Activated CD4-positive, alpha-beta T cell treated with anti-CD3 and anti-CD28 coated beads, Interleukin-2, amount 10 ng/mL, durations not matched to agents 24 days and 14 days (primary cell): Measurements from ENCODE around the gene TRABD2B. TPM values are rescaled to one million over a fixed set of nuclear protein-coding genes. Genes with fewer than 3 reads are reported as not detected.

Experiments used
- DNase-seq: peaks from one replicate; pipeline ENCODE4 v3.0.0; 2022
- H3K27ac Mint-ChIP-seq: one replicate; pipeline ENCODE4 v1.8.0; 2022; ENCODE audit warnings: mild to moderate bottlenecking, mixed read lengths
- H3K27me3 Mint-ChIP-seq: one replicate; pipeline ENCODE4 v1.8.0; 2022; ENCODE audit warnings: mixed read lengths
- H3K36me3 Mint-ChIP-seq: one replicate; pipeline ENCODE4 v1.8.0; 2022; ENCODE audit warnings: low read depth, mild to moderate bottlenecking, mixed read lengths
- H3K4me1 Mint-ChIP-seq: one replicate; pipeline ENCODE4 v1.8.0; 2021; ENCODE audit warnings: mixed read lengths
- H3K4me3 Mint-ChIP-seq: one replicate; pipeline ENCODE4 v1.8.0; 2022; ENCODE audit warnings: mild to moderate bottlenecking, moderate library complexity, mixed read lengths
- H3K9me3 Mint-ChIP-seq: one replicate; pipeline ENCODE4 v1.8.0; 2021; ENCODE audit warnings: mixed read lengths
- intact Hi-C: fragments of 100-400 bp; cut with micrococcal nuclease; formaldehyde crosslinking; loops from one replicate; pipeline ENCODE4 v1.15.1; 2023
- total RNA-seq: library from RNA; stranded (reverse); gene quantifications from 2 replicates; pipeline ENCODE4 v1.2.3, GENCODE V29; 2022

The TRABD2B gene
- total RNA-seq, 1 donor from 2014 or later, result not detected

DNA sequence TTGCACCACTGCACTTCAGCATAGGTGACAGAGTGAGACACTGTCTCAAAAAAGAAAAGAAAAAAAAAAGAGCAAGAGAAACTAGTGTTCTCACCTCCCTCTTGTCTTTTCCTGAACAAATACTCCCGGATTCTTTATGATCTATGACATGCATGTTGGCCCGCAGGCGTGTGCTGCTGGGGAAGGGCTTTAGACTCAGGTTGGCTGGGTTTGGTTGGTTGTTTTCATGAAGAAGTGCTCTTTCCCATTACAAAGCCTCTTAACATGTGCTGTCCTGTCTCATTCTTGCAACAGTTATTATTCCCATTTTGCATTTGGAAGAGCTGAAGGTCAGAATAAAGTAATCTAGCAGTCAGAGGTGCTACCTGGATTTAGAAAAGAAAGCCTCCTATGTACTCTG lies 79.5 kb downstream of the TRABD2B start:
- Mint-ChIP-seq H3K27me3 (no peaks in the 10 kb centered on the region), H3K9me3 (no peaks in the 10 kb centered on the region)
- intact Hi-C loops, result no loop called here

DNA sequence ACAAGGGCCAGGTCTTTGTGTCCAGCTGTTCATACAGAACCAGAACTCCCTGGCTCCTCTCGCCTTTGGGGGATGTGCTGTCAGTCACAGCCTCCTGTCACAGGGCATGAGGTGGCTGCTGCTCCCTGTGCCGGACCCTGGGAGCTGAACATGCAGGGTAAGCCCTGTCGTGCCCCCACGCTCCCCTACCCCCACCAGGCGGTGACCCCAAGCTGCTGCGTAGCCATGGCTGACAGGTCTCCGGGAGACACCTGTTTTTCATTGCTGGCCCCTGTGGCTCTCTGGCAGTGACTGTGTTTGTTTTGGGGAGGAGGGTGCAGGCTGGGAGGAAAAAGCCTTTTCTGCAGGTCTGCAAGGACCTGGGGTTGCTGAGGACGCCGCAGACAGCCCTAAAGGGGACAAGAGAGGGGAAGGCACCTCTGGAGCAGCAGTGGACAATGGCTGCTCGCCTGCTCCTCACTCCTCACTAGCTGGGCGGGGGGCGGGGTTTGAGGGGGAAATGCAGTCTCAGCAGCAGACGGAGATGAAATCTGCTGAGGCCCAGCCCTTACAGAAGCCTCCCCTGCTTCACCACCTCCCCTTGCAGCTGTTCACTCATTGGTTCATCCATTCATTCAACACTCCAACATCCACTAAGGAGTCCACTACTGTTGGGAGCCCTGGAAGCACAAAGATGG lies 81.4 kb downstream of the TRABD2B start:
- Mint-ChIP-seq H3K27ac (no peak overlapping the region), H3K4me1 (no peaks in the 10 kb centered on the region), H3K36me3 (no peaks in the 10 kb centered on the region), H3K4me3 (no peak overlapping the region), H3K9me3 (no peaks in the 10 kb centered on the region), H3K27me3 (no peaks in the 10 kb centered on the region)
- no peak for DNase-seq
- intact Hi-C loops, result no loop called here

More for the DNA sequence above, 79.5 kb downstream of the TRABD2B start:
- no peaks in the 10 kb centered on the region for H3K4me1 Mint-ChIP-seq
- no peak for DNase-seq
- no peak overlapping the region for H3K27ac Mint-ChIP-seq
- no peaks in the 10 kb centered on the region for H3K36me3 Mint-ChIP-seq
- H3K4me3 Mint-ChIP-seq, result no peak overlapping the region

DNA sequence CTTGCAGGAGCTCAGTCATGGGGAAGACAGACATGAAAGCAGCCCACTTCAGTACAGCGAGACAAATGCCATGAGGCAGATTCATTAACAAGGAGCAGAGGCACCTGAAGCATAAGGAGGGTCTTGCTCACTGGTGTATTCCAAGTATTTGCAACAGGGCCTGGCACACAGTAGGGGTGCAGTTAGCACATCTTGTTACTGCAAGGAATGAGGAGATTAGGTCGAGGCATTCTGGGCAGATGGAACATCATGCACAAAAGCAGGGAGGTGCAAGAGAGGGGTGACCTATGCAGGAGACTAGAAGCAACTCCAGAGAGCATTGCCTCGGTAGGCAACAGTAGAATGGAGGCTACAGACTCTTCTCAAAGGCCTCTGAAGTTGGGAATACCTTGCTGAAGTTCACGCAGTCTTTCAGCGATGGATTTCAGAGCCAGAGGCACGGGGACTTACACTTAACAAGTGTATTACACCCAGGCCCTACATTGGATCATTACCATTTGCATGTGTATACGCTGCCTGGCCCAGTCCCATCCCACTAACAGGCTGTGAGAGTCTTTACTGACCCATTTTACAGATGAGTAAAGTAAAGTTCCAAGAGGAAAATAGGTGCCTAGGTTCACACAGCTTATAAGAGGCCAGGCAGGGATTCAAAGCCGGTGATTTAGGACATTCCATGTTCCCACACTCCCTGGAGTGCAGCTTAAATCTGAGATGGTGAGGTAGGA lies 82.1 kb downstream of the TRABD2B start:
- Mint-ChIP-seq H3K36me3 (no peaks in the 10 kb centered on the region), H3K27me3 (no peaks in the 10 kb centered on the region), H3K4me3 (no peak overlapping the region), H3K4me1 (no peaks in the 10 kb centered on the region), H3K27ac (no peak overlapping the region), H3K9me3 (no peaks in the 10 kb centered on the region)
- intact Hi-C loops, result no loop called here
- DNase-seq, result no peak

DNA sequence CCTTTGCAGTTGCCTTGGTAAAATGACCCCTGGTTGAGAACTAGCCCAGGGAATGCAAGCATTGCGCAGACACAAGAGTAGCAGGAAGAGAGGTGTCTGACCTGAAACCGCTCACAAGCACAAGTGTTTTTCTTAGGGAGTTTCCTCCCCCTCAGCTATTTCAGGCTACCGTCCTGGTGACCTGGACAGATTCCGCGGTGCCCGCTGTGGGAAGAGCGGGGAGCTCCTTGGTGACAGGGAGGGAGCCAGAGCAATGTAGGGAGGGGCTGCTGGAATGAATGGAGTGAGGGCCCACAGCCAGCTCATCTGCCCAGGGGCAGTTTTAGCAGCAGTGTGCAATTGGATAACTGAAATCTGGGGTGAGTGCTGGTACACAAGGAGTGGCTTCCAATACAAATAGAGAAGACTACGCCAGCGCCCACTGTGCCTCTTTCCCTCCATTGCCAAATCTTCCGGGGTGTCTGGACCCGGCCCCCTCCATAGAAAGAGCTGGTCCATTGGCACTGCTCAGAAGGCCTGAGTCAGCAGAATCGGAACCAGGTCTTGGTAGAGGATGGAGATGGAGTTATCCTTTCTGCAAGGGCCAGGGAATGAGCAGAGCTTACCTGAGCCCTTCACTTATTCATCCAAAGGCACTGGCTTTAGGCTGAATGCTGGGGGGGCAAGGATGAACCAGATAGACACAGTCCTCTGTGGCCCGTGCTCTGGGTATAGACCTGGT lies 82.8 kb downstream of the TRABD2B start:
- intact Hi-C loops, result no loop called here
- DNase-seq, result no peak
- Mint-ChIP-seq H3K27ac (no peak overlapping the region), H3K27me3 (no peaks in the 10 kb centered on the region), H3K9me3 (no peaks in the 10 kb centered on the region), H3K4me3 (no peak overlapping the region), H3K4me1 (no peaks in the 10 kb centered on the region), H3K36me3 (no peaks in the 10 kb centered on the region)

DNA sequence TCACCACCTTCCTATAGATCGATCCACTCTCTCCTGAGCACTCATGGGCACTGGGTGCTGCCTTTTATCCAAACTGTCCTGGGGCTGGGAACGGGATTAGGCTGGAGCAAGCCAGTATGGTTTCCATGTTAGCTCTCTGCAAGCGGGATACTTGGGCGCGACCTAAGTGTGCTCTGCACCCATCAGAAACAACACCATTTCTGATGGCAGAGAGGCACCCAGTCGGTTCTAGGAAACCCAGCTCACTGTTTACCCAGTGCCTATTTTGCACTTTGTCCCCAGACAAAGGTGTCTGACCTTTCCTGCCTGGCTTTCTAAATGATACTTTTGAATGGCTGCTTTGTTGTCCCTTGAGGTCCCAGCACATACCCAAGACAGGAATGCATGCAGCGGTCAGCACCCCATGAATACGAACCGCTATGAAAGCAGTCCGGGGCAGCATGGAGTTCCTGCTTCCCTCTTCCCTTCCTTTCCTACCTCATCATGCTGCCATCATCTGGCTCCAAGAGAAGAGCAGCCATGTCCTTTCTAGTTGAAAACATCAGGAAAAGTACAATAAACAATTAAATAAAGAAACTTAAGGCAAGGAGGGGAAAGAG lies 83.9 kb downstream of the TRABD2B start:
- no peaks in the 10 kb centered on the region for H3K9me3 Mint-ChIP-seq
- no peak overlapping the region for H3K27ac Mint-ChIP-seq
- intact Hi-C loops, result no loop called here

DNA sequence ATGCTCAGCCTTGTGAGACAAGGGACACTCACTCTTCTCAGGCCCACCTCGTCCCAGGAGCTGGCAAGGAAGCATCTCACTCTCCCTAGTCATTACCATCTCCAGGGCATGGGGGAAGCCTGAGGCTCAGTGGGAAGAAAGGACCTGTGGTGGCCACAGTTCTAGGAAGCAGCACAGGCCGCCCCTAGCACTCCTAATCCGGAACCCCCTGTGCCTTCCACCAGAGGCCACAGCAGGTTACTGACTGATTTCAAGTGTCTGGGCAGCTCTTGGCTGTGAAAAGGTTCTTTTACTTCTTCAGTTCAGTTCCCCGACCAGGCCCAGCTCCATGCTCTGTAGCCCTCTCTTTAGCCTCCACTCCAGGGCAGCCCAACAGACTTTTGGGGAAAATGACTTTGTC lies 84.4 kb downstream of the TRABD2B start:
- no peaks in the 10 kb centered on the region for H3K4me1 Mint-ChIP-seq
- no peak overlapping the region for H3K27ac Mint-ChIP-seq
- DNase-seq, result no peak
- H3K4me3 Mint-ChIP-seq, result no peak overlapping the region
- H3K27me3 Mint-ChIP-seq, result no peaks in the 10 kb centered on the region
- intact Hi-C loops, result no loop called here
- no peaks in the 10 kb centered on the region for H3K9me3 Mint-ChIP-seq
- H3K36me3 Mint-ChIP-seq, result no peaks in the 10 kb centered on the region

More for the DNA sequence above, 83.9 kb downstream of the TRABD2B start:
- no peaks in the 10 kb centered on the region for H3K27me3 Mint-ChIP-seq
- no peak for DNase-seq
- no peaks in the 10 kb centered on the region for H3K4me1 Mint-ChIP-seq
- no peaks in the 10 kb centered on the region for H3K36me3 Mint-ChIP-seq
- H3K4me3 Mint-ChIP-seq, result no peak overlapping the region

DNA sequence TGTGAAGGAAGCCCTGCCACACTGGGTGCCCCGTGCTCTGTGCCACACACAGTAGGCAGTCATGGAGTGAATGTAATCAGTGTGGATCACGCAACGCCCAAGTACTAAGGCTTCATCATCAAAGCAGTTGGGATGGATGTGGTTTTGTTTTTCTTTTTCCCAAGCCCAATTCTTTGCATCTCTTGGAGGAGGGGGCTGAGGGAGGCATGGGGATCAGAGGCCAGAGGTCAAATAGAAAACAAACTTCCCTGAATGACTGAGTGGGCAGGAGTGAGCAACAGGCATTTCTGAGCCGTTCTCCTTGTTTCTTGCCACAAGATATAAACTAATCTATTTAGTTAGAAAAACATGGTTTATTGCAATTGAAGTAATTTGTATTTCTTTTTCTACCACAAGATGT lies 85.3 kb downstream of the TRABD2B start:
- DNase-seq, result no peak
- no peak overlapping the region for H3K4me3 Mint-ChIP-seq
- H3K4me1 Mint-ChIP-seq, result no peaks in the 10 kb centered on the region
- no peaks in the 10 kb centered on the region for H3K27me3 Mint-ChIP-seq
- H3K9me3 Mint-ChIP-seq, result no peaks in the 10 kb centered on the region
- intact Hi-C loops, result no loop called here
- no peaks in the 10 kb centered on the region for H3K36me3 Mint-ChIP-seq
- H3K27ac Mint-ChIP-seq, result no peak overlapping the region

DNA sequence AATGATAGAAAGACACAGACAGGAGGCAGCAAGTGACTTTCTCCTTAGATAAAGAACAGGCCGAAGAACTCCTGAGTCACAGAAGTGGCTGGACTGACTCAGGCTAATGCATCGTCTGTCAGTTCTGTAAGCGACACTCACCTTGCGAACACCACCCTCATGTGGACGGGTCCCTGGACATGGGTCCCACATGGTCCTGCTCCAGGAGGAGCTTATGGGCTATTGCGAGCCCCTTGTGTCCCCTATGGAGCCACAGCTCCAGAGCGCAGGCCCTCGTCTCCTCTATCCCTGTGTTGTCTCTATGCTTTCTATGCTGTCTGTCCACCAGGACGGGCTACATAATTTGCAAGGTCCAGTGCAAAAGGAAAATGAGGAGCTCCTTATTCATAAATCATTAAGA lies 85.8 kb downstream of the TRABD2B start:
- Mint-ChIP-seq H3K27me3 (no peaks in the 10 kb centered on the region), H3K9me3 (no peaks in the 10 kb centered on the region), H3K36me3 (no peaks in the 10 kb centered on the region), H3K4me1 (no peaks in the 10 kb centered on the region), H3K27ac (no peak overlapping the region), H3K4me3 (no peak overlapping the region)
- DNase-seq, result no peak
- intact Hi-C loops, result no loop called here

DNA sequence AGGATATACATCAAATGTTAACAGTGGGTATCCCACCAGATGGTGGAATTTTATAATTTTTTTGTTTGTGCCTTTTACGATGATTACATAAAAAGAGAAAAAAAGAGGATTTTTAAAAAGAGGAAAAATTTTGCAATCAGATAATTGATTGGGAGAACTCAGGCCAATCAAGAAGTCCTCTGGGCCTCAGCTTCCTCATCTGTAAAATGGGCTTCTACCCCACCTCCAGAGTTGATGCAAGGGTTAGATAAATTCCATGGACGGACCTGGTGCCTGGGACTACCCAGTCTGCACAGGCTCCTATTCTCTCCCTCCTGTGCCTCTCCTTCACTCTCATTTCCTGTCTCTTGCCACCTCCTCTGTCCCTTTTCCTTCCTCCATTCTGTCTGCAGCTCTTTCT lies 88.9 kb downstream of the TRABD2B start:
- no peaks in the 10 kb centered on the region for H3K9me3 Mint-ChIP-seq
- H3K27ac Mint-ChIP-seq, result no peak overlapping the region
- no peaks in the 10 kb centered on the region for H3K36me3 Mint-ChIP-seq
- H3K4me3 Mint-ChIP-seq, result no peak overlapping the region
- no peak for DNase-seq
- intact Hi-C loops, result no loop called here
- peaks cover 2% of the 10 kb centered on the region for H3K27me3 Mint-ChIP-seq
- H3K4me1 Mint-ChIP-seq, result no peaks in the 10 kb centered on the region

DNA sequence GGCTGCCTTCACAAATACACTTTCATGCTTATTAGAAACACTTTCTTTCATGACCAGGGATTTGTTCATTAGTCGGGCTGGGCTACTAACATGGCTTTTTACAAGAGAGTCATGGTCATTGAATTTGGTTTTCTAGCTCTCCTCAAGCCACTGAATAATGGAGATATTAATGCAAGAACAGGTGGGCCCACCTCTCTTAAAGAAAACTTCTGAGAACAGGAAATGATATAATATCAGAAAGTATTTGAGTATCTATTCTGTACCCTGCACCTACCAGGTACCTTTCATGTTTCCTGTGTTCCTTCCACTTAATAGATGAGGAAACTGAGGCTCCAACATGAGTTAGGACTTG lies 90.0 kb downstream of the TRABD2B start:
- Mint-ChIP-seq H3K4me1 (no peaks in the 10 kb centered on the region), H3K27ac (no peak overlapping the region), H3K4me3 (no peak overlapping the region), H3K9me3 (no peaks in the 10 kb centered on the region), H3K27me3 (peaks cover 2% of the 10 kb centered on the region), H3K36me3 (no peaks in the 10 kb centered on the region)
- DNase-seq, result no peak
- intact Hi-C loops, result no loop called here

DNA sequence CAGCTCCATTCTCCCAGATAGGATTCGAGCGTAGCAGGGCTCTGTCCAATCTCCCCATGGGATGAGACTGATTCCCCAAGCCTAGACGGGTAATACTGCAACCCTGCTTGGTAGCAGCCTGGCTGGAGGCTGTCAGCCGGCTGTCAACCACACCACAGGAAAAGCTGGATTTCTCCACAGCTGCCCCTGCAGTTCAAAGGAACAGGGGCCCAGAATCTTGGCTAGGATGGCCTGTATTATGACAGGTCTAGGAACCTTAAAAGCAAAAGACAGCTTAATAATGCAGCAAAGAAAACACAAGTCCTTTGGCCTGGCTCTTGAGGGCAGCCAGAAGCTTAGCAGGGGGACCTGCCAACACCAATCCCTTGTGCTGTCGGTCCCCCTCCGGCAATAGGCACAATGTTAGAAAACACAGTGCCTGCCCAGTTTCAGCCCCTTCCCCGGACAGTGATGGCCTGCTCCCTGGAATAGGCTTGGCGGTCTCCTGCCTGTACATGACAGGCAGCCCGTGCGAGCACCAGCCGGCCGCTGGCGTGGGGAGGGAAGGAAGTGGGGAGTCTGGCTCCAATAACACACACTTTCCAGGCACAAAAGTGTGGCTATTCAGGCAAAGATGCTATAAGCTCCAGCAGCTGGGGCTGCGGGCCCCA lies 90.5 kb downstream of the TRABD2B start:
- Mint-ChIP-seq H3K27ac (no peak overlapping the region), H3K27me3 (peaks cover 2% of the 10 kb centered on the region), H3K9me3 (no peaks in the 10 kb centered on the region), H3K4me3 (no peak overlapping the region), H3K36me3 (no peaks in the 10 kb centered on the region), H3K4me1 (no peaks in the 10 kb centered on the region)
- intact Hi-C loops, result no loop called here
- DNase-seq, result no peak

DNA sequence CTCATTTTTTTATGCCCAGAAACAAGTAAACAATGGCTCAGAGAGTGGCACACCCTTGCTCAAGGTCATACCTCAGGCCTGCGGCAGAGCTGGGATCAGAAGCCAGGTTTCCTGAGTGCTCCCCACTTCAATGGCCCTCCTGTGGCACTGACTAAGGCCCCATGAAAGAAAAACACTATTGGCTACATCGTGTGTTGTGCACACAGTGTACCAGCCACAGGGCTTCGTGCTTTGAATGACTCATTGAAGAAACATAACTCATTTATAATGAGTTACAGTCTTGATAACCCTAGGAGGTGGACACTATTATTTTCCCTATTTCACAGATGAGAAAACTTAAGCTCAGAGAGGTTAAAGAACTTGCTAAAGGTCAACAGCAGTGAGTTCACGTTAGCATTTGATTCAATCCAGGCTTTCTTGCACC lies 91.2 kb downstream of the TRABD2B start:
- intact Hi-C loops, result no loop called here
- H3K36me3 Mint-ChIP-seq, result no peaks in the 10 kb centered on the region
- DNase-seq, result no peak
- no peak overlapping the region for H3K4me3 Mint-ChIP-seq
- H3K9me3 Mint-ChIP-seq, result no peaks in the 10 kb centered on the region
- H3K27ac Mint-ChIP-seq, result no peak overlapping the region
- H3K27me3 Mint-ChIP-seq, result peaks cover 2% of the 10 kb centered on the region
- no peaks in the 10 kb centered on the region for H3K4me1 Mint-ChIP-seq

DNA sequence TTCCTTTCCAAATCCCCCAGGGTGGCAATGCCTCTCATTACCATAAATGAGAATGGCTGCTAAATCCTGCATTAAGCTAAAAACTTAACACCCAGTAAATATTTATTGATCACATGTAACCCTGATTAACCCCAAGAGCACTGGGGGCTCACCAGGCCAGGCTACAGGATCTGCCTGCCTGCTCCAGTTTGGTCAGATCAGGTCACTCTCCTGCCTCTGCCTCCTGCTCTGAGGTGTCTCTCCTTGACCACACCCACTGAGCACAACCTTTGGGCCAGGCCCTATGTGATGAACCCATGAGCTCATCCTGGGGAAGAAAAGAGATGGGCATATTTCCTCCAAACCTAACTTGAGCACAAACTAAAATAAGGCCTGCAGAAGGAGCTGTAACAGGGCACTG lies 93.5 kb downstream of the TRABD2B start:
- peaks cover 2% of the 10 kb centered on the region for H3K27me3 Mint-ChIP-seq
- H3K9me3 Mint-ChIP-seq, result no peaks in the 10 kb centered on the region
- no peak overlapping the region for H3K4me3 Mint-ChIP-seq
- intact Hi-C loops, result no loop called here
- DNase-seq, result no peak
- H3K27ac Mint-ChIP-seq, result no peak overlapping the region
- no peaks in the 10 kb centered on the region for H3K4me1 Mint-ChIP-seq
- no peaks in the 10 kb centered on the region for H3K36me3 Mint-ChIP-seq
